ENCODE results near the gene FOXC1. TPM values are rescaled to one million over a fixed set of nuclear protein-coding genes. Genes with fewer than 3 reads are reported as not detected.

Gene FOXC1
- total RNA-seq, 1 donor from 2014 or later, result 4.9 TPM

- Histone ChIP-seq H3K27ac (no peak overlapping the region), H3K27me3 (peaks cover 89% of the 10 kb centered on the region), H3K9me3 (no peaks in the 10 kb centered on the region), H3K4me1 (peaks cover 16% of the 10 kb centered on the region), H3K36me3 (no peaks in the 10 kb centered on the region), H3K4me3 (peak overlapping the region; percentile 42)
- intact Hi-C loops (cut with DNase I), result loop anchor here (10.0 kb wide), 2 partner anchors 590 to 750 kb away; no protein-coding TSS in a partner anchor
- TF ChIP-seq, protein P1, sequence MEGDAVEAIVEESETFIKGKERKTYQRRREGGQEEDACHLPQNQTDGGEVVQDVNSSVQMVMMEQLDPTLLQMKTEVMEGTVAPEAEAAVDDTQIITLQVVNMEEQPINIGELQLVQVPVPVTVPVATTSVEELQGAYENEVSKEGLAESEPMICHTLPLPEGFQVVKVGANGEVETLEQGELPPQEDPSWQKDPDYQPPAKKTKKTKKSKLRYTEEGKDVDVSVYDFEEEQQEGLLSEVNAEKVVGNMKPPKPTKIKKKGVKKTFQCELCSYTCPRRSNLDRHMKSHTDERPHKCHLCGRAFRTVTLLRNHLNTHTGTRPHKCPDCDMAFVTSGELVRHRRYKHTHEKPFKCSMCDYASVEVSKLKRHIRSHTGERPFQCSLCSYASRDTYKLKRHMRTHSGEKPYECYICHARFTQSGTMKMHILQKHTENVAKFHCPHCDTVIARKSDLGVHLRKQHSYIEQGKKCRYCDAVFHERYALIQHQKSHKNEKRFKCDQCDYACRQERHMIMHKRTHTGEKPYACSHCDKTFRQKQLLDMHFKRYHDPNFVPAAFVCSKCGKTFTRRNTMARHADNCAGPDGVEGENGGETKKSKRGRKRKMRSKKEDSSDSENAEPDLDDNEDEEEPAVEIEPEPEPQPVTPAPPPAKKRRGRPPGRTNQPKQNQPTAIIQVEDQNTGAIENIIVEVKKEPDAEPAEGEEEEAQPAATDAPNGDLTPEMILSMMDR (IDR thresholded peaks at IDR 0.05), result no peak
- no peak for DNase-seq
- peak; percentile 1 for ATAC-seq
Observed at GRCh38 chr6:1605004-1605892, 4.5 kb upstream of the FOXC1 start.

GRCh38 chr6:1605893-1606779, 3.6 kb upstream of the FOXC1 start:
- H3K36me3 ChIP-seq, result no peaks in the 10 kb centered on the region
- peaks cover 82% of the 10 kb centered on the region for H3K27me3 ChIP-seq
- peaks cover 16% of the 10 kb centered on the region for H3K4me1 ChIP-seq
- H3K9me3 ChIP-seq, result no peaks in the 10 kb centered on the region
- H3K27ac ChIP-seq, result no peak overlapping the region
- no peak for ATAC-seq
- H3K4me3 ChIP-seq, result no peak overlapping the region
- DNase-seq, result no peak
- intact Hi-C loops (cut with DNase I), result loop anchor here (10.0 kb wide), 2 partner anchors 589 to 749 kb away; no protein-coding TSS in a partner anchor
- TF ChIP-seq, protein P1 (IDR thresholded peaks at IDR 0.05), result no peak

DNA sequence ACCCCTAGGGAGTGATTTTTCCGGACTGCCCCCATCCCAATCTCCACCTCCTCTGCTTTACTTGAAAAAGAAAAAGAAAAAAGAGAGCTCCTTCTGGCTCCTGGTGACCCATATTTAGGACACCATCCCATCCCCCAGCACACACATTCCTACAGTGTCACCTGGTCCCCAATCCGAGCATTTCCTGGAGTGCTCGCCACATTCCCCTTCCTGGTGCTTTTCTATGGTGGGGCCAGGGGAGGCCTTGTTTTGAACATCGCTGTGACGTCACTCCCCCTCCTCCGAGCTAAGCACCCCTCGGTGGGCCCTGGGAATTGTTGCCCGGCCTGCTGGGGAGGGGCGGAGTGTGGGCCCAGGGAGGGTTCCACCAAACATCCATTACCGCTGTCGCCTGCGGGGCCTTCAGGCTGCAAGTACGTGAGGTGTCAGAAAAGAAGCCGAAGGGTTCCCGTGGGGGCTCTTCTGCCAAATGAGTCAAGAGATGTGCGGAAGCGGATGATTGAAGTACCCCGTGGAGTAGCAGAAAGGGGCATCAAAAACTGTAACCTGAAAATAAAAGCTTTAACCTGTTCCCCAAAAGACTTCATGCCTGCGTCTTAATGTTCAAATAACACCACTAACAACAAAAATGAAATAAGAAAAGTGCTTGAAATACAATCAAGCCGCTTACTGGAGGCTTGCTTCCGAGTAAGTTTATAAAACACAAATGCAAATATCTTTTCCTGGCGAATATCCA, 2.8 kb upstream of the FOXC1 start:
- H3K27ac ChIP-seq, result no peak overlapping the region
- peaks cover 16% of the 10 kb centered on the region for H3K4me1 ChIP-seq
- no peaks in the 10 kb centered on the region for H3K9me3 ChIP-seq
- H3K4me3 ChIP-seq, result no peak overlapping the region
- intact Hi-C loops (cut with DNase I), result loop anchor here (10.0 kb wide), 2 partner anchors 588 to 748 kb away; no protein-coding TSS in a partner anchor
- ATAC-seq, result no peak
- DNase-seq, result no peak
- H3K27me3 ChIP-seq, result peaks cover 79% of the 10 kb centered on the region
- no peaks in the 10 kb centered on the region for H3K36me3 ChIP-seq
- TF ChIP-seq, protein P1 (IDR thresholded peaks at IDR 0.05), result no peak

- H3K4me3 ChIP-seq, result no peak overlapping the region
- ATAC-seq, result no peak
- H3K9me3 ChIP-seq, result no peaks in the 10 kb centered on the region
- no peak for DNase-seq
- H3K4me1 ChIP-seq, result peaks cover 16% of the 10 kb centered on the region
- H3K36me3 ChIP-seq, result no peaks in the 10 kb centered on the region
- TF ChIP-seq, protein P1 (IDR thresholded peaks at IDR 0.05), result no peak
- intact Hi-C loops (cut with DNase I), result loop anchor here (10.0 kb wide), 2 partner anchors 587 to 747 kb away; no protein-coding TSS in a partner anchor
- H3K27ac ChIP-seq, result no peak overlapping the region
- H3K27me3 ChIP-seq, result peaks cover 79% of the 10 kb centered on the region
Observed at GRCh38 chr6:1607516-1608221, 2.0 kb upstream of the FOXC1 start.
